ENCODE data around the gene ZNF549. TPM values are rescaled to one million over a fixed set of nuclear protein-coding genes. Genes with fewer than 3 reads are reported as not detected.
"Not testable (repeated sequence)": the region's sequence is repeated elsewhere in the genome, so short reads cannot be mapped to it uniquely, and the experiment has no call there.

Gene ZNF549
- 17.9 and 24.0 TPM in 2 replicates for polyA plus RNA-seq
- 31.4 and 34.2 TPM in 2 replicates for polyA minus RNA-seq

- Histone ChIP-seq H3K9me3 (ENCODE audit: low read length) (peaks cover 4% of the 10 kb centered on the region), H3F3A (ENCODE audit: insufficient read depth, low read length, poor library complexity, severe bottlenecking) (no peaks in the 10 kb centered on the region), H3K9ac (ENCODE audit: low read length) (peak within 1 kb of the TSS; percentile 83), H2AFZ (ENCODE audit: low read depth, low read length) (peak within 1 kb of the TSS; percentile 89), H3K36me3 (ENCODE audit: insufficient read depth, low read length) (peaks cover 12% of the 10 kb centered on the region), H3K79me2 (replicated peaks; ENCODE audit: insufficient read depth, low read length) (peaks cover 28% of the 10 kb centered on the region), H3K4me2 (ENCODE audit: low read length) (peak within 1 kb of the TSS; percentile 97), H3K4me3 (ENCODE audit: low read length) (peak within 1 kb of the TSS; percentile 98), H3K27me3 (ENCODE audit: insufficient read depth, low read depth, low read length) (no peaks in the 10 kb centered on the region), H3K27ac (ENCODE audit: low read length) (peak within 1 kb of the TSS; percentile 81), H4K20me1 (ENCODE audit: insufficient read depth) (no peaks in the 10 kb centered on the region), H3K9me2 (ENCODE audit: insufficient read depth, low read length) (no peaks in the 10 kb centered on the region)
- TF ChIP-seq EZH2 (IDR thresholded peaks at IDR 0.05; ENCODE audit: borderline replicate concordance, insufficient read depth, low read length, poor library complexity, severe bottlenecking): no peak
- no peak for TF ChIP-seq EP300 (conservative IDR thresholded peaks at IDR 0.05; ENCODE audit: poor library complexity, severe bottlenecking)
- TF ChIP-seq POLR2AphosphoS5 (IDR thresholded peaks at IDR 0.05): peak; percentile 75
- TF ChIP-seq CTCF (IDR thresholded peaks at IDR 0.05; ENCODE audit: poor library complexity, severe bottlenecking): no peak
- TF ChIP-seq TAF1 (IDR thresholded peaks at IDR 0.05; ENCODE audit: low read depth): peak; percentile 77
- TF ChIP-seq SMC3 (conservative IDR thresholded peaks at IDR 0.05; ENCODE audit: poor library complexity): peak; percentile 57
- peak; percentile 51 for TF ChIP-seq REST (IDR thresholded peaks at IDR 0.05; ENCODE audit: borderline replicate concordance)
- TF ChIP-seq MXI1 (conservative IDR thresholded peaks at IDR 0.05; ENCODE audit: poor library complexity, severe bottlenecking): peak; percentile 93
- TF ChIP-seq RAD21 (conservative IDR thresholded peaks at IDR 0.05): peak; percentile 46
Measured at GRCh38 chr19:57527136-57527881, at the start of gene ZNF549. Gene ZNF549, plus strand, starts transcription at chr19:57527356. Its CDS starts 218 bp downstream, at chr19:57527574.

GRCh38 chr19:57487477-57488298 is 39.5 kb upstream of the ZNF549 start, which contains the start of gene ZNF419:
Gene ZNF419, plus strand, starts transcription at chr19:57487750. Its CDS starts 201 bp downstream, at chr19:57487951.
- H3K9ac ChIP-seq (ENCODE audit: low read length): peak within 1 kb of the TSS; percentile 82
- not testable (repeated sequence) for H4K20me1 ChIP-seq (ENCODE audit: insufficient read depth); H3K9me3 ChIP-seq (ENCODE audit: low read length); H3K9me2 ChIP-seq (ENCODE audit: insufficient read depth, low read length); H3K27me3 ChIP-seq (ENCODE audit: insufficient read depth, low read depth, low read length); H3K36me3 ChIP-seq (ENCODE audit: insufficient read depth, low read length); H3F3A ChIP-seq (ENCODE audit: insufficient read depth, low read length, poor library complexity, severe bottlenecking); H3K79me2 ChIP-seq (replicated peaks; ENCODE audit: insufficient read depth, low read length)
- peak within 1 kb of the TSS; percentile 45 for H3K4me2 ChIP-seq (ENCODE audit: low read length)
- H2AFZ ChIP-seq (ENCODE audit: low read depth, low read length): peak within 1 kb of the TSS; percentile 56
- peak within 1 kb of the TSS; percentile 77 for H3K4me3 ChIP-seq (ENCODE audit: low read length)
- H3K27ac ChIP-seq (ENCODE audit: low read length): peak within 1 kb of the TSS; percentile 68
- TF ChIP-seq TAF1 (IDR thresholded peaks at IDR 0.05; ENCODE audit: low read depth) (peak; percentile 83), CTCF (IDR thresholded peaks at IDR 0.05; ENCODE audit: poor library complexity, severe bottlenecking) (peak; percentile 31), MXI1 (conservative IDR thresholded peaks at IDR 0.05; ENCODE audit: poor library complexity, severe bottlenecking) (peak; percentile 76), REST (IDR thresholded peaks at IDR 0.05; ENCODE audit: borderline replicate concordance) (peak; percentile 53), SMC3 (conservative IDR thresholded peaks at IDR 0.05; ENCODE audit: poor library complexity) (peak; percentile 48), POLR2AphosphoS5 (IDR thresholded peaks at IDR 0.05) (peak; percentile 88)

Data from neural cell (in vitro differentiated cells).